Tibial artery (tissue), 4 donors: Measurements from ENCODE around the gene DNAJB8.
A peak's percentile ranks its signal among the peaks of the same experiment; 100 is the strongest.

Experiments
- DNase-seq, 2 donors: peaks; one replicate each; pipeline ENCODE4 v3.0.0-alpha.2; 2019
- H3K27ac ChIP-seq, 2 donors: fragments of 200-600 bp; sonication (generic) in 1 of 2; 1 replicate in 1 of 2; 2 replicates in 1 of 2; pipeline ENCODE4 v1.5.1; 2018 to 2019; ENCODE audit warnings: mild to moderate bottlenecking in 1 of 2
- H3K27me3 ChIP-seq, 2 donors: fragments of 200-600 bp; sonication (generic) in 1 of 2; one replicate each; pipeline versions ENCODE4 v1.5.1 to v1.6.0; 2016 to 2019
- H3K36me3 ChIP-seq, 3 donors: fragments of 200-600 bp; sonication (generic) in 2 of 3; one replicate each; pipeline ENCODE4 v1.5.1; 2016 to 2019; ENCODE audit warnings: mild to moderate bottlenecking in 2 of 3
- H3K4me1 ChIP-seq, 4 donors: fragments of 200-600 bp; sonication (generic) in 2 of 4; 1 replicate in 3 of 4; 2 replicates in 1 of 4; pipeline ENCODE4 v1.5.1; 2016 to 2019
- H3K4me3 ChIP-seq, 2 donors: fragments of 200-600 bp; sonication (generic) in 1 of 2; 1 replicate in 1 of 2; 2 replicates in 1 of 2; pipeline ENCODE4 v1.5.1; 2018 to 2019; ENCODE audit warnings: mild to moderate bottlenecking in 2 of 2
- H3K9me3 ChIP-seq, 3 donors: fragments of 200-600 bp; sonication (generic) in 1 of 3; one replicate each; pipeline ENCODE4 v1.5.1; 2016 to 2019
- intact Hi-C: fragments of 100-400 bp; cut with DNase I; formaldehyde crosslinking; loops from one replicate; pipeline ENCODE4 v1.15.0; 2023; ENCODE audit warnings: low total_unique reads
- TF ChIP-seq, protein P1 (sequence below), 2 experiments: fragments of 200-600 bp in 1 of 2; fragments of 450-650 bp in 1 of 2; IDR thresholded peaks; one replicate each; pipeline ENCODE4 v1.5.1; 2017 to 2019; ENCODE audit warnings: antibody characterized with exemption in 2 of 2, mild to moderate bottlenecking in 1 of 2, moderate library complexity in 1 of 2

DNAJB8 gene

GRCh38 chr3:128482175-128482574 lies 15.5 kb upstream of the DNAJB8 start:
- Histone ChIP-seq H3K4me1 (peaks cover 0 to 31% (median 15%) of the 10 kb centered on the region in 4 donors), H3K27me3 (peaks cover 3 to 82% of the 10 kb centered on the region in 2 donors), H3K9me3 (no peaks in the 10 kb centered on the region), H3K27ac (no peak overlapping the region), H3K4me3 (no peak overlapping the region), H3K36me3 (no peaks in the 10 kb centered on the region)
- intact Hi-C loops, result no loop called here
- TF ChIP-seq, protein P1, sequence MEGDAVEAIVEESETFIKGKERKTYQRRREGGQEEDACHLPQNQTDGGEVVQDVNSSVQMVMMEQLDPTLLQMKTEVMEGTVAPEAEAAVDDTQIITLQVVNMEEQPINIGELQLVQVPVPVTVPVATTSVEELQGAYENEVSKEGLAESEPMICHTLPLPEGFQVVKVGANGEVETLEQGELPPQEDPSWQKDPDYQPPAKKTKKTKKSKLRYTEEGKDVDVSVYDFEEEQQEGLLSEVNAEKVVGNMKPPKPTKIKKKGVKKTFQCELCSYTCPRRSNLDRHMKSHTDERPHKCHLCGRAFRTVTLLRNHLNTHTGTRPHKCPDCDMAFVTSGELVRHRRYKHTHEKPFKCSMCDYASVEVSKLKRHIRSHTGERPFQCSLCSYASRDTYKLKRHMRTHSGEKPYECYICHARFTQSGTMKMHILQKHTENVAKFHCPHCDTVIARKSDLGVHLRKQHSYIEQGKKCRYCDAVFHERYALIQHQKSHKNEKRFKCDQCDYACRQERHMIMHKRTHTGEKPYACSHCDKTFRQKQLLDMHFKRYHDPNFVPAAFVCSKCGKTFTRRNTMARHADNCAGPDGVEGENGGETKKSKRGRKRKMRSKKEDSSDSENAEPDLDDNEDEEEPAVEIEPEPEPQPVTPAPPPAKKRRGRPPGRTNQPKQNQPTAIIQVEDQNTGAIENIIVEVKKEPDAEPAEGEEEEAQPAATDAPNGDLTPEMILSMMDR (IDR thresholded peaks at IDR 0.05), result no peak
- DNase-seq, result no peak

DNA sequence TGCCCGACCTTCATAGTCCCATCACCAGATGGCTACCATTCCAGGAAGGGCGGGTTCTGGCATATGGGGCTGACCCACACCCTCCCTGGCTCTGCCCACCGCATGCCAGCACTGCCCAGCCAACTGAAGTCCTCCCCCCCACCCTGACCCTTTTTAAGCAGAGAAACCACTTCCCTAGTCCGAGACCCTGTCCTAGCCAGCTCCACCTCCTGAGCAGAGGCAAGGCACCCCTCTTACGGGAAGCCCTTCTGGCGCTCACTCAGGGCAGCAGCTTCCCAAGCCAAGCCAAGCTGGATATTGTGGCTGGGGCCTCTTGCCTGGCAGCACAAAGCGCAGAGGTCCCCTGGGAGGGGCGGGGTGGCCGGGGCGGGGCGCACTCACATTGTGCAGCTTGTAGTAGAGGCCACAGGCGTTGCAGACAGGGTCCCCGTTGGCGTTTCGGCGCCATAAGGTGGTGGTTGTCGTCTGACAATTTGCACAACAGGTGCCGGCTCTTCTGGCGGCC lies 14.8 kb upstream of the DNAJB8 start:
- Histone ChIP-seq H3K27me3 (peaks cover 3 to 75% of the 10 kb centered on the region in 2 donors), H3K27ac (no peak overlapping the region), H3K4me3 (no peak overlapping the region), H3K4me1 (peaks cover 0 to 24% (median 9%) of the 10 kb centered on the region in 4 donors), H3K9me3 (no peaks in the 10 kb centered on the region), H3K36me3 (no peaks in the 10 kb centered on the region)
- TF ChIP-seq, protein P1 (IDR thresholded peaks at IDR 0.05), result no peak
- DNase-seq, result peak in 1 of 2 donors; percentile 36
- intact Hi-C loops, result no loop called here

- H3K4me1 ChIP-seq, result peaks cover 0 to 22% (median 5%) of the 10 kb centered on the region in 4 donors
- no peaks in the 10 kb centered on the region for H3K36me3 ChIP-seq
- peaks cover 3 to 69% of the 10 kb centered on the region in 2 donors for H3K27me3 ChIP-seq
- intact Hi-C loops, result no loop called here
- H3K9me3 ChIP-seq, result no peaks in the 10 kb centered on the region
- H3K4me3 ChIP-seq, result no peak overlapping the region
- no peak overlapping the region for H3K27ac ChIP-seq
- TF ChIP-seq, protein P1 (IDR thresholded peaks at IDR 0.05), result no peak
- no peak for DNase-seq
Measured at GRCh38 chr3:128480717-128481437, 14.2 kb upstream of the DNAJB8 start.

GRCh38 chr3:128480278-128480677 lies 13.6 kb upstream of the DNAJB8 start:
- intact Hi-C loops, result no loop called here
- H3K27me3 ChIP-seq, result peaks cover 3 to 65% of the 10 kb centered on the region in 2 donors
- peaks cover 0 to 22% (median 5%) of the 10 kb centered on the region in 4 donors for H3K4me1 ChIP-seq
- DNase-seq, result no peak
- H3K9me3 ChIP-seq, result no peaks in the 10 kb centered on the region
- no peak overlapping the region for H3K27ac ChIP-seq
- no peak overlapping the region for H3K4me3 ChIP-seq
- no peaks in the 10 kb centered on the region for H3K36me3 ChIP-seq
- TF ChIP-seq, protein P1 (IDR thresholded peaks at IDR 0.05), result no peak

DNA sequence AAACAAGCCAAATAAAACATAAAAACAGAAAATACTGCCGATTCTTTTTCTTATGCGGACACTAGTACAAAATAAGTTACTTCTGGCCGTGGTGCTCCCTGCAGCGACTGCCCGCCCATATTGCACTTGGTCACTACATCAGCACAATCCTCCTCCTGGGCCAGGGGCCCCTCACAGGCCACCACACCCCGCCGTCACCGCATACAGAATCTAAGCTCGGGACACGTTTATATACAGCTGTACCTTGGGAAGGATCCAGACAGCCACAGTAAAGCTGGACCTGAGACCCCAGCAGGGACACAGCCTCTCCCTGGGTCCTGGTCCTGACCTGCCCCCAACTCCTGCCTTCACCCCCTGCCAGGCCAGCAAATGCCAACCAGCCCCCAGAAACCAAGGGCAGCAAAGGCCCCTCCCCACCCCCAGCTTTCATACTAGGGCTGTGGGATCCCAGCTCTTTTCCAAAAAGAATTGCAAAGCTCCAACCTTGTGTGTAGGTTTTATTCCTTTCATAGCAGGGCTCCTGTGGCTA lies 12.9 kb upstream of the DNAJB8 start:
- TF ChIP-seq, protein P1 (IDR thresholded peaks at IDR 0.05), result no peak
- DNase-seq, result no peak
- Histone ChIP-seq H3K27ac (no peak overlapping the region), H3K9me3 (no peaks in the 10 kb centered on the region), H3K27me3 (peaks cover 3 to 60% of the 10 kb centered on the region in 2 donors), H3K36me3 (no peaks in the 10 kb centered on the region), H3K4me1 (peaks cover 0 to 22% (median 5%) of the 10 kb centered on the region in 4 donors), H3K4me3 (no peak overlapping the region)
- intact Hi-C loops, result no loop called here
